ENCODE data around the gene FZD2.
"Not testable (repeated sequence)": the region's sequence is repeated elsewhere in the genome, so short reads cannot be mapped to it uniquely, and the experiment has no call there.

Gene FZD2

GRCh38 chr17:44578947-44579346 is 21.7 kb downstream of the FZD2 start:
- no peak for DNase-seq

DNA sequence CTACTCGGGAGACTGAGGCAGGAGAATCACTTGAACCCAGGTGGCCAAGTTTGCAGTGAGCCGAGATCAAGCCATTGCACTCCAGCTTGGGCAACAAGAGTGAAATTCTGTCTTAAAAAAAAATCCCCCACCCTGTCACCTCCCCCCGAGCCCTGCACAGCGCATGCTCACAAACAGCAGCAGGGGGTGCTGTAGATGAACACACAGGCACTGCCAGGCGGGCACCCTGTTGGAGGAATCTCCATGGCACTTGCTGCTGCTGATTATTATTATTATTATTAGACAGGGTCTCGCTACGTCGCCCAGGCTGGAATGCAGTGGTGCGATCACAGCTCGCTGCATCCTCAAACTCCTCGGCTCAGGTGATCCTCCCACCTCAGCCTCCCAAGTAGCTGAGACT is 24.6 kb downstream of the FZD2 start:
- no peak for DNase-seq

DNA sequence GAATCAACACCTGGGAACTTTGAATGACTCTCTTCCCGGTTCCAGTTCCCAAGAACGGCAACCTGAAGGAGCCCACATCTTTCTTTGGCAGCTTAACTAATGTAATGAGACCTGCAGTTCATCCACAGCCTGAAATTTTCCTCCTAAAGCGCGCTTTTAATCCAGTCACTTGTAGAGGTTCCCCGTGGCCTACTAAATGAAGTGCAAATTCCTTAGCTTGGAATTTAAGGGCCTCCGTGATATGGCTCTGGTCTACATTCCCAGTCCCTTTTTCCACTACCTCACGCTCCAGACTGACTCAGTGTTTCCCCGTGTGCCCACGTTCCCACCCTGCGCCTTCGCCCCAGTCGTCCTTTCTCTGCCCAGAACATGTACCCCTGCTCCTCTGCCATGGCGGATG is 27.2 kb downstream of the FZD2 start:
- no peak for DNase-seq

GRCh38 chr17:44585315-44585714 is 28.0 kb downstream of the FZD2 start:
- DNase-seq = no peak

- no peak for DNase-seq
Observed at GRCh38 chr17:44587339-44587738, 30.1 kb downstream of the FZD2 start.

DNA sequence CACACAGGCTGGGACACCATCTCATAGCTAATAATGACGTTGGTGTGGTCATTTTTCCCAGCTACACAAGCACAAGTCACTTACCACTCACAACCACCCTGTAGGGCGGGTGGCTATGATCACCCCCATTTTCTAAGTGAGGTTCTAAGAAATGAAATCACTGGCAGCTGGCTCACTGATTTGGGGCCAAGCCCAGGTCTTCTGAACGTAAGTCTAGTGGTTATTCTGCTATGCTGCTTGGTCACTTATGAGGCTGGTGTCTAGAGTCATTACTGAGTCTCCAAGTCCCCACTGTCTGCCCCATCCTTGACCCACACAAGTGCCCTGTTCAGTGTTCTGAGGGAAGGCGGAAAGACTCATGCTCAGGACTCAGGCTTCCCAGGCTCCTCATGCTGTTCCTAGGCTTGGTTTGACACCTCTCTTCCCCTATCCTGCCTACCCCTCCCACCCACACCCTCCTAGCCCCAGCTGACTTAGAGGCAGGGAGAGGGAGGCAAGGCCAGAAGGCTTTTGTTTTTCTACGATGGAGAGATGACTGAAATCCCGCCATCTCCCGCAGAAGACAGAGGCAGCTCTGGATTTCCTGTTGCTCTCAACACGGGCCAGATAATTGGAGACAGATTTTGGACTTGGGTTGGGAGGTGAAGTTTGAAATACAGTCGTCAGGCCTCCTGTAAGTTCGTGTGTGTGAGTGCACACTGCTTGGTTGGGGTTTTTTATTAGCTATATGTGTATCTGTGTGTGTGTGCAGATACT is 32.2 kb downstream of the FZD2 start:
- no peak for DNase-seq

GRCh38 chr17:44590072-44590462 is 32.8 kb downstream of the FZD2 start:
- not testable (repeated sequence) for DNase-seq

GRCh38 chr17:44590762-44591161 is 33.5 kb downstream of the FZD2 start:
- DNase-seq = not testable (repeated sequence)

DNA sequence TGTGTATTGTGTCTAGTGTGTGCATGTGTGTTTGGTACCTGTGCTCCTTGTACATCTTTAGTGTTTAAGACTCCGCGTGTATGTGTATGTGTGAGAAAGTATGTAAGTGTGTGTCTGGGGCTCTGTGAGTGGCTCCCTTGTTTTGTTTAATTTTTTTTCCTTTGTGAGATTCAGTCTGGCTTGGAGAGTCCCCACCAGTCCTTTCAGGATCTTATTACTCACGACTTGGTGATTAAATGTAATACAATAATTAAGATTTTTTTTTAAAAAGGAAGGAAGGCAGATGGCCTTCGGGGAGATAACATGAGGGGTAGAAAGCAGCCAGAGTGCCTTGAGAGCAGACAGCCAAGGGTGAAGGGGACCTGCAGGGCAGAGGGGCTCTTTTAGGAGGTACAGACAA is 33.9 kb downstream of the FZD2 start:
- DNase-seq = no peak

- no peak for DNase-seq
Observed at GRCh38 chr17:44593156-44593555, 35.9 kb downstream of the FZD2 start.

- DNase-seq = no peak
Observed at GRCh38 chr17:44595216-44595775, 38.0 kb downstream of the FZD2 start.

- no peak for DNase-seq
Observed at GRCh38 chr17:44598329-44598728, 41.0 kb downstream of the FZD2 start.

- no peak for DNase-seq
Observed at GRCh38 chr17:44598932-44599297, 41.6 kb downstream of the FZD2 start.

DNA sequence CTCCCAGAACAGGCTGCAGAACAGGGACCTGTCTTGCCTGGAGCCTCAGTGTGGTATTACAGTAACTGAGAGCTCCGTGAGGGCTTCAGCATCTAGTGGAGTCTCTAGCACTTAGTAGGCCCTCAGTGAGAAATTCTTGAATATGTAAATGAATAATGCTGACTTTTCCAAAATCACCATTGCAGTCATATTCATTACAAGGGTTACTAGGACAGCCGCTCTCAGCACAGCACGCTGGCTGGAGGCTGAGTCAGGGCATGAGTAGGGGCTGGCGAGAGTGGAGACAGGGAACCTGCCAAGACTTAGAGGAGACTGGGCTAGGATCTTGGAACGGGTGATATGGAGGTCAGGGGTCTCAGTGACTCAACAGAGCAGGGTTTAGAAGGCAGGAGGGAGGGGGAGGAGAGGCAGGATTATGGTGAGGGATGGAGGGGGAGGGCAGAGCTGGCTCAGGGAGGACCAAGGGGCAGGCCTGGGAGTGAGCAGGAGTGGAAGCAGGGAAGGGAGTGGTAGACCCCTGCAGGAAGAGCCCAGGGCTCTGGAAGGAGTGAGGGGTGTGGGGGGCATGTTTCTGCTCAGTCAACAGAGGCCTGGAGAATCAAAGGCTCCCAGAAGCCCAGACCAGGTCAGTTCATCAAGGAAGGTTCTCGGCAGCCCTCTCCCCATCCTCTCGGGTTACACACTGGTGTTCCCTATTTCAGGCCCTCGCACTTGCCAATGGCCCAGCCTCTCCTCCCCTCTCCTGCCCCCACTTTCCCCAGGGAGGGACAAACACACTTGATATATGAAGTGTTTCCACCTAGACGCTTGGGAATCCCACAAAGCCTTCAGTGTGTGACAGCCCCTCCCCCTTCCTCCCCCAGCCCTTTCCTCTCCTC is 42.3 kb downstream of the FZD2 start:
- DNase-seq = no peak

DNA sequence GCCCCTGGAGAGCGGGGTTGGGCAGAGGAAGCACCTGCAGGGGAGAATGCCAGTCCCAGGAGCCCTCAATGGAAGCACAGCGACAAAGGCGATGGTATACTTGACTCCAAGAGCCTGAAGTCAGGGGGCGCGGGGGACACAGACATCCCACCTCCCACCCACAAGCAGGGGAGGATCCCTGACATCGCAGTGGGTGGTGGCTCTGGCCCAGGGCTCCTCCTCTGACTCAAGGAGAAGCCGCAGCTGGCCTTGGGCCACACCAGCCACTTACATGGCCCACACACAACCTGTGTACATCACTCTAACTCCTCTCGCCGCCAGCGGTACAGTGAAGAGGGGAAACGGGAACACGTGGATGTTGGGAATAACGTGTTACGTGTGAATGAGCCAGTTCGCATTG is 44.3 kb downstream of the FZD2 start:
- no peak for DNase-seq

DNA sequence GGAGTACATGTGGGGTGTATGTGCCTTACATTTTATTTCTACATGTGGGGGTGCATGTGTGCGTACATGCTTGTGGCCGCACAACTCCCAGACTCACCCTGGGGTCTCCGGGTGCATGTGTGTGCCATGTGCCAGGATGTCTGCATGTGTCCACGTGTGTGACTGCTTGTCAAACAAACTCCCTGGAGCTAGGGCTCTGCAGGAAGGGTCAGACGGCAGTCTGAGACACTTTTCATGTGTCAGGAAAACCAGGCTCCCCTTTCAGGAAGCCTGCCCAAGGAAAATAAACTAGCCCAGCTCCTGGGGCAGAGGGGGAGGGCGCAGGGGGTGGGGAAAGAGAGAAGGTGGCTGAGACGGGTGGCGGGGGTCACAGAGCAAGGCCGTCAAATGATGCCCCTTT is 44.7 kb downstream of the FZD2 start:
- no peak for DNase-seq

- DNase-seq = no peak
Observed at GRCh38 chr17:44602390-44602789, 45.1 kb downstream of the FZD2 start.

GRCh38 chr17:44602970-44603369 is 45.7 kb downstream of the FZD2 start:
- no peak for DNase-seq

DNA sequence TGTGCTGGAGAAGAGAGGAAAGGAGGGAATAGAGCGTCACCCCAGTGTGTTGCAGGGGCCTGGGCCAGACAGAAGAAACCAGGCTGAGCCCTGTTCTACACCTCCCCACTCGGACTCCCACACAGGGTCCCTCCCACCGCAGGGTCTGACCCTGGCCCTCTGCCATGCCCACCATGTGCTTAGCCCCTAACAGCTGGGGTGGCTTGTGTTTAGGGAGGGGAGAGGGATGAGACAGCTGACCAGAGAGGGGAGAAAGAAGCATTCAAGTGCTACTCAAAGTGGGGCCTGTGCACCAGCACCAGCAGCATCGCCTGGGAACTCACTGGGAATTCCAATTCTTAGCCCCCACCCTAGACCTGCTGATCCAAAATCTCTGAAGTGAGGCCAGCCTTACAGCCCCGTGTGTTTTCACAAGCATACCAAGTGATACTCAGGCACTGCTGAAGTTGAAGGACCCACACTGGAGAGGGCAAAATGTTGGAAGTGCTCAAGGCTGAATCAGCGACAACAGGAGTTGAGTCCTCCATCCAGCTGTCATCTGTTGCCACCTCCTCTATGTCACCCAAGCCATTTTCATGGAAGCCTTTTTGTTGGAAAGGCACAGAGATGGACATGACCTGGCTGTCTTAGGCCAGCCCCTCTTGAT is 47.0 kb downstream of the FZD2 start:
- DNase-seq = no peak

DNA sequence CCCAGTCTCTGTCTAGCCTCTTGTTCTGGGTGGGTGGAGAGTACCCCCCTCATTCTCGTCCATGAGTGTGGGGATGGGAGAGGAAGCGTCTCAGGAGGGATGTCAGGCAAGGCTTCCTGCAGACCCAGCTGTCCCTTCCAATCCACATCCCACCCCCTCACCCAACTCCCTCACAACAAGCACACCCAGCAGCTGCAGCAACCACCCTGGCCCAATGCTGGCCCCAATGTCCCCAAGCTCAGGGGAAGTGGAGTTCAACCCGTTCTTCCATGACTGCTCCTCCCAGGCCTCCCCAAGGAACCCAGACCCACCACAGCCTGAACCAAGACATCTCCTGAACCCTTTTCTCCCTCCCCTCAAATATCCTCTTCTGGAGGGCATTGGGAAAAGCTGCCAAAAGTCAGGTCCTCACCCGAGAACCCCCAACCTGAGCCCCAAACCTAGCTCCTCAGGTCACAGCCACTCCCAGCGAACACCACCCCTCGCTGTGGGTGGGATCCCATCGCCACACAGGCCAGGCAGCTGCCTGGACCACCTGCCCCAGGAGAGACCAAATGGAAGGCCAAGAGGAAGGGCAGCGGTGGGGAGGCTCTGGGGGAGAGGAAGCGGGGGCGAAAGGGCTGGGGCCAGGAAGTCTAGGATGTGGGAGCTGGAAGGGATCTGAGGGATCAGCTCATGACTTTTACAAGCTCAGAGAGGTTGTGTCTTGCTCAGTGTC is 47.6 kb downstream of the FZD2 start:
- DNase-seq = no peak

DNA sequence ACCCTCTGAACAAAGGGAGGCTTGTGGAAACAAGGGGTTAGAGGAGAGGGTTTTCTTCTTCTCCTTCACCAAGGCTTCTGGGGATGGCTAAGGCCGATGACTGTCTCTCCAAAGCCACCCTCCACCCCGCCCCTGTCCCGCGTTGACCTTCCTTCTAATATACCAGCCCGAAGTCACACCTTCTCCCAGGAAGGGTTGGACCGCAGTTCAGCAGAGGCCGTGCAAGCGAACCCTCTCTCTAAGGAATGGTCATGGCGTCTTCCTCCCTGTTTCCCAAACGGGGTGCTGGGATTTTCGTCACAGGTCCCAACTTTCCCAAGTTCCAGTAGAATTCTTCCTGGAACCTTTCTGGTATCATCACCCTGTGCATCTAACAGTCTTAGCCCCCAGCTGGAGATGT is 49.4 kb downstream of the FZD2 start:
- no peak for DNase-seq

DNA sequence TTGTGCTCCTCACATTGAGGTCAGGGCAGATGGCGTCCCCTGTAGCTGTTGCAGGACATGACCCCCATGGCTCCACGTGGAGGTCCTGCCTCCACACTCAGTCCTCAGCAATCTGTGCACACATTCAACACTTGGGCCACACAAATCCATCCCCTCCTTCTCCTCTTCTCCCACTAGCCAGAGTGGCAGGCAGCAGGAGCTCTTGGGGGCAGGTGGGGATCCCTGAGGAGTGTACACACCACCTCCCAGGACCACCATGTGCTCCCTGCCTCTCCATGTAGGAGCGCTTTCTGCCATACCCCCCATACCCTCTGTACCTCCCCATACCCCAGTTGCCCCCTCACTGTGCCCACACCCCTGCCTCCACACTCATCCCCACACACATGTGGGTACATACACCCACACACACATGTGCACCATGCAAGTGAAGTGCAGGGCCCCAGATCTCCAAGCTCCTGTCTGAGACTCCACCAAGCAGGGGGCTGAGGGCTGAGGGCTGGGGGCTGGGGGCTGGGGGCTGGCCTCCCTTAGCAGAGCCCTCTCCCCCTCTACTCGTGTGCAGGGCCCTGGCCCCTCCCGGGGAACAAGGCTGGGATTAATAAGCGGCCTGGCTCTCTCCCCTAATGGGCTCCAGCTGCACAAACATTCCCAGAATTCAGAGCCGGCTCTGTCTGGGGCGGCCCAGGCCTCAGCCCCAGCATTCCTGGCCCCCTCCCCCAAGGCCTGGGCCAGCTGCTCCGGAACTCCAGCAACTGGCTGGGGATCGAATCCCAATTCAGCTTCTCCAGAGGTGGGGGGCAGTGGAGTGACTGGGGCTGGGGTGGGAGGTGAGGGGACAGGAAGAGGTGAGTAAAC is 50.8 kb downstream of the FZD2 start:
- no peak for DNase-seq

All from NCI-H187 treated with DMSO at 0.1 percent for 48 hours (cell line).